Kidney glomerular epithelial cell (primary cell): ENCODE data around the gene SSR4.
"Not testable (repeated sequence)": the region's sequence is repeated elsewhere in the genome, so short reads cannot be mapped to it uniquely, and the experiment has no call there.

ENCODE experiments used
- DNase-seq: peaks from one replicate; lab custom pipeline; 2025; lab: John Stamatoyannopoulos, UW

The SSR4 gene

DNA sequence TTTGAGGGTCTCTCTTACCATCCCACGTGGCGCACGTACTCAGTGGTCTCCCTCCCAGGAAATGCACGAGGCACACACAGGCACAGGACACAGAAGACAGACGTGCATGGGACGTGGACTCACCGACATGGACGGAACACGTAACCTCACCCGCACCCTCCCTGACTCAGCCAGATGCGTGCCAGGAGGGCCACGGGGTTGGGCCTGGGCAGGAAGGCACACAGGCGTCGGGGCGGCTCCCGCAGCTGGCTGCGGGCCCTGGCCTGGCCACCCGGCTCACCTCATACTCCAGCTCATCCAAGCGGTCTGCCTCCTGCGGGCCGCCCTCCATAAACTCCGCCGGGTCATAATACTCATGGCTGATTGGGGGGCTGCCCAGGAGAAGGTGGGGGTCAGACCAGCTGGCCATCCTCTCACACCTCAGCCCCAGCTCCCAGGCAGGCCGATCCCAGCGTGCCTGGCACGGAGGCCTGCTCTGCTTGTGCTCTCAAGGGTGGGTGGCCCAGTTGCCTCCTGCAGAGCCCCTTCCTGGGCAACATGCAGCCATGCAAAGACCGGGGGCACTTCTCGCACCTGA is 12.6 kb downstream of the SSR4 start:
- no peak for DNase-seq

DNA sequence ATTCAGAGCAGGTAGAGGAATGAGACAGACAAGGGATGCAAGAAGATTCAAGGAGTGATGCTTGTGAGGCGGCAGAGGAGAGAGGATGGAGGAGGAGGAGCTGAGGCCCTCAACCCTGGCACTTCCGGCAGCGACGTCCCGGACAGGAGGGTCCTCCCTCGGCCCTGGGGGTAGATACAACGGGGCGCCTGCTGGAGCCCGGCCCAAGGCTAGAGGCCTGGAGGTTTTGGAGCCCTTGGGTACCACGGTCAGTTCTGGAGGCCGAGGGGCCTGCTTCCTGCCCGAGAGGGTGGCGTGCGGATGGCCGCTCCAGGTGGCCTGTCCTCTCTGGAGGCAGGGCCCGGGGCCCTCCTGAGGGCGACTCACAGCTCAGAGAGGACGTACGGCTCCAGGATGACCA is 13.5 kb downstream of the SSR4 start:
- no peak for DNase-seq

DNA sequence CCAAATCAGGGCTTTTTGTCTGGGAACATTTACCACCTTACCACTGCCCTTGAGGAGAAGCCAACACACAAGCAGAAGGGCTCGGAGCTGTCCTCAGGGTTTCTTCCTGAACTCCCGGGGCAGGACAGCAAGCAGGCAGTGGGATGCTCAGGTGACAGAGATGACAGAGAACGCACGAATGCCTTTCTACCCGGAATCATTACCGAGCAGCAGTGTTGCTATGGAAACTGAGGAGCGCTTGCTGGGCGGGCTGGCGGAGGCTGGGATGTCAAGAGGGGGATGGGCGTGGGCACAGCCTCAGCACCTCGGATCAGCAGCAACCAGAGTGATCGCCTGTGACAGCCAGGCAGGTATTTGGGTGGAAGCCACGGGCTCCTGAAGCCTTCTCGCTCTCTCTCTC is 17.8 kb downstream of the SSR4 start:
- DNase-seq: no peak

DNA sequence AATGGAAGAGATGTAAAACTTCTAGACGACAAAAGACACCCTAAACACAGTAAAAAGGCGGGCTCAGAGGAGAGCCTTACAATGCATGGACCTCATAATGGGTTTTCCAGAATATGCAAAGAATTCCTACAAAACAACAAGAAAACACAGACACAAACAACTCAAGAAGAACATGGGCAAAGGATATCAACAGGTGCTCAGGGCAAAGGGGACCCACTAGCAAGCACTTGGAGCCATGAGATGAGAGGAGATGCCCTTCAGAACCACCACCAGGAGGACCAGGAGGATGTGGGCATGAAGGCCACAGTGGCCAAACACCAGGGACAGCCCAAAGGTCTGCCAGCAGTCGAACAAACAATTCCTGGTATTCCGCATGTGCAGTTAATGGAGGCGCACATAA is 18.7 kb downstream of the SSR4 start:
- DNase-seq: no peak

DNA sequence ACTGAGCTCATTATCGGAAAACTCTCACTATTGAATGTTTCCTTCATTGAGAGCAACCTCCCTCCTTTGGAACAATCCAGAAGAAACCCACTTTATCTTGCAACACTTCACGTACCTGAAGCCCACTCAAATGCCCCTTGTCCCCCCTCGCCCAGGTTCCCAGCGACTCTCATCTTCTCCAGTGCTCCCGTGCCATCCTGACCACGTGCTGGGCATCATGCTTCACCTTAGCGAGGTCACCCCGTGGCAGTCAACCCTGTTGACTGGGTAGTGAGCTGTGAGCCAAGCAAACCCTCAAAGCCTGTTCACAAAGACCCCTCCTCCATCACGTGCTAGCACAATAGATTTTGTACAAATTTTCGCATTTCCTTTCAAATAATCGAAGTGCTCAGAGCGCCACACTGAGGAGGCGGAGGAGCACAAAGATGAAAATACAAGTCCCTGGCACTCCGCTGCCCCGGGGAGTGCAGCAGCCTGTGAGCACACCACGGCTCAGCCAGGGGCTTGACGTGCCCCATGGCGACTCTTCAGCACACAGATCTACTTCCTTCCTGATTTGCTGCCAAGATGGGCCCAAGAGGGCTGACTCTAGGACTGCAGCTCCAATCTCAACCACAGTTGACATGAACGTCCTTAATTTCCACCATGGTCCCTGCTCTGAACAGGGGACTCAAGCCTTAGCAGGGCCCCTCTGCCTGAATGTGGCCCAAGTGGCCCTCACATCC is 20.3 kb downstream of the SSR4 start:
- DNase-seq: no peak

DNA sequence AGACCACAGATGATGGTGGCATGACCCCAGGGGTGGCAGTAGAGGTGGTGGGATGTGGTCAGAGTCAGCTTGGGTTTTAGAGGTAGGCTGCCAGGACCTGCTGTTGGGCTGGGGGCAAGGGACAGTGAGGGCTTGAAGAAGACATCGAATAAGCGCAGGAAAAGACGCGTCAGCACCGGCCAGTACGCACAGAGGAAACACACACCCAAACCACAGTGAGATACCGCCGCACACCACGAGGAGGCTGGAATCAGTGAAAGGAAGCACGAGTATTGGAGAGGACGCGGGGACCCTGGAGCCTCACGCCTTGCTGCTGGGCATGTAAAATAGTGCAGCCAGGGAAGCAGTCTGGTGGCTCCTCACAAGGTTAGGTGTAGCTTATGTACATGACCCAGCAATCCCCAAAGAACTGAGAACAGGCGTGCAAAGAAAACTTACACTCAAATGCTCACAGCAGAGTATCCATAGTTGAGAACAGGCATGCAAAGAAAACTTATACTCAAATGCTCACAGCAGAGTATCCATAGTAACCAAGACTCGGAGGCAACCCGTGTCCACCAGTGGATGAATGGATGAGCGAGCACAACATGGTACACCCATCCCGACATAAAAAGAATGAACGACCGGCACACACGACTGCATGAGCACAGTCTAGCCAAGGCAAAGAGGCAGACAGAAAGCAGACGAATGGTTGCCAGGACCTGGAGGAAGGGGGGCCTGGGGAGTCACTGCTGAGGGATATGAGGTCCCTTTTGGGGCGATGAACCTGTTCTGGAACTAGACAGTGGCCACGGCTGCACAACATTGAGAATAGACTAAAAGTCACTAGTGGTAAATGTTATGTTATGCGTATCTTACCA is 22.6 kb downstream of the SSR4 start:
- no peak for DNase-seq

DNA sequence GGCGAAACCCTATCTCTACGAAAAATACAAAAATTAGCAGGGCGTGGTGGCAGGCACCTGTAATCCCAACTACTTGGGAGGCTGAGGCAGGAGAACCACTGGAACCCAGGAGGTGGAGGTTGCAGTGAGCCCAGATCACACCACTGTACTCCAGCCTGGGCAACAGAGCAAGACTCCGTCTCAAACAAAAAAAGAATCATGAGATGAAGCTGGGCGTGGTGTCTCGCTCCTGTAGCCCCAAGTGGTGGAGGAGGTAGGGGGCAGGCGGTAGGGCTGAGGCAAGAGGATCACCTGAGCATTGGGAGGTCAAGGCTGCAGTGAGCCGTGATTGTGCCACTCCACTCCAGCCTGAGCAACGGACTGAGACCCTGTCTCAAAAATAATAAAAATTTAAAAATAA is 23.6 kb downstream of the SSR4 start:
- not testable (repeated sequence) for DNase-seq

DNA sequence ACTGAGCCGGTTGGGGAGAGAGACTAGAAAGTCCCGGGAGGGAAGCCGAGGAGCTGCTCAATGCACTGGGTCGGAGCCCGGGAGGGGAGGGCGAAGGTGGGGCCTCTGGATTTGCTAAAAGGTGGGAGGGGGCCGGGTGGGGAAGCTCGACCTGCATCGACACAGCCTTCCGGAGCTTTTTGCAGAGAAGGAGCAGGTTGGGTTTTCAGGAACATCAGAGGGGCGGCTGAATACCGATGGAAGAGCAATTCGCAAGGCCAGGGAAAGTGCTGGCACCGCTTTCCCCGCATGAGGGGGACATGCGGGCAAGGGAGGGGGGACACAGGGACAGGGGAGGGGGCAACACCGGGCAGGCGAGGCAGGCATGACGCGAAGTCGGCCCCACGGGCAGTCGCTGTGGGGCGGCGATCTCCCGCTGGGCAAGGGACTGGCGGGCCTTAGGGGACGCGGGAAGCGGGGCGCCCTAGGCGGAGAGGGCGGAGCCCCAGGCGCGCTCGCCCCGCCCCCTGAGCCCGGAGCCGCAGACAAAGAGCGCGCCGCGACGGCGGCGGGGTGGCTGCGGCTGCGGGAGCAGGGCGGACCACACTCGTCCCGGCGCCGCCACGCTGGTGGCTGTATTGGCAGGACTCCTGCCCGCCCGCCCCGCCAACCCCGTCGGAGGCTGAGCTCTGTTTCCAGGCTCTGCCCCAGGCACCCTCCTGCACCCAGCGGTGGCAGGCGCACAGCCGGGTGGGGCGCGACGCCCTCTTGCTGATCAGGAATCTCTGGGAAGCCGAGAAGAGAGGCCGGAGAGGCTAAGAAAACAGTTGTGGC is 24.3 kb downstream of the SSR4 start:
- DNase-seq: no peak

DNA sequence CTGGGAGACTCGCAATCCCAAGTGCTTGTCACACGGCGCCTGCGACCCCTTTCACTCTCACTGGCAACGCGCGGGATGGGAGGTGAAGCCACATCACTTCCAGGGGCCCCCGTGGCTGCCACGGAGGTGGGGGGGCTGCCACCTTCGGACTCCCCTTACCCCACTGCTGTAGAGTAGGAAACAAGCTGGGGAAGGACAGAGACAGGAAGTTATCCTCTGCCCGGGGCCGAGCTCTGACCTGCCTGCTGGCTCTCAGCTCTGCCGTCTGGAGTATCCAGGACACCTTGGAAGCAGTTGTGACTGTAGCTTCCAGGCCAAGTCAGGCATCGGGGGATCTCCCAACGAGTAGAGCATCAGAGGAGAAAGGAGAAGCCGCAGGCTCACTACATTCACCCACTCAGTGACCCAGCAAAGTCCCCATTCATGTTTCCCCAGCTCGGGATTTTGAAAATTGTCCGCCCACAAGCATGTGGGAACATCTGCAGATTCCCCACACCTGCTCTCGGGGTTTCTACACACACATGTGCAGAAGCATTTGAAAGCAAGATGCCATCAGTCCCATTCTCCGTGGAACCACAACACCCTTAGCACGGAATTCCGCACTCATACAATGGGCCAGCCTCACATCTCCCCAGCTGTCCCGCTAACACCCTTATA is 25.0 kb downstream of the SSR4 start:
- no peak for DNase-seq

DNA sequence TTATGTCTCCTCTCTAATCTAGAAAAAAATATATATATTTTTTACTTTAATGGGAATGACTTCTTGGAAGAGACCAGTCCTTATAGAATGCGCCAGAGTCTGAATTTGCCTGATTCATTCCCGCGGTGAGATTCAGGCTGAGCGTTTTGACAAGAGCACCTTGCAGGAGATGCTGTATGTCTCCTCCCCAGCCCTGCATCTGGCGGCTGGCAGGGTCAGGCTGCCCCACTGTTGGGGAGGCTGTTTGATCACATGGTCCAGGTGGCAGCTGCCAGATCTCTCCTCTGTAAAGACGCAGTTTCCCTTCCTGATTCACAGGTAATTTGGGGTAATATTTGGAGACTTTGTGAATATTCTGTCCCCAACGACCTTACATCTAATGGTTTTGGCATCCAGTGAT is 26.1 kb downstream of the SSR4 start:
- DNase-seq: no peak

DNA sequence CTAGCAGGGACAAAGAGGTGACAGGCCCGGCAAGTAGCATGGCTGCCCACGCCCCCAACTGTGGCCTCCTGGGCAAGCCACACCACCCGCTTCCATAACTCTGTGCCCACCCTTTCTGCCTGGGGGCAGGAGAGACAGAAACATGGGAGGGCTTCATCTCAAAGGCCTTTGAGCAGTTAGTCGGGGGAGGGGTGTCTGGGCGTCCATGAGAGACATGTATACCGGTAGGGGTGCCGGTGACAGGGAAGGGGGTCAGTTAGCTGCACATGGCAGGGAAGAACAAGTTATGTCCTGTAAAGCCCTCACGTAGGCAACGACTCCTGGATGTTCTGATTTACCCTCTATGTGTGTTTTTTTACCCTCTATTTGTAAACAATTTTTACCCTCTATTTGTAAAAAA is 26.6 kb downstream of the SSR4 start:
- no peak for DNase-seq

DNA sequence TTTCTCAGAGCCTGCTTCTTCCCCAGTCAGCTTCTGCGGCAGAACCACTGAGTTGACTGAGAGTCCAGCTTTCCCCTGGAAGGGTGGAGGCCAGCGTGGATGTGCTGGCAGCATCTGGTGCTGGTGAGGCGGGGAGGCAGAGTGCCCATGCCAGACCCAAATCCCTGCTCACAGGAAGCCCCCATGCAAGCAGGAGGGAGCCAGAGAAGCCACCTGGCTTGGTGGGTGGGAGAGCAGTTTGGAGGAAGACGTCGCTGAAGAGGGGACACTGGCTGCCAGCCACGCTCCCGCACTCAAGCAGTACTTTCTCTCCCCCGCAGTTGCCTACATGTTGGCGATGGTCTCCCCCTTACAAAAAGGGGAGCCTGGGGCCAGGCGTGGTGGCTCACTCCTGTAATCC is 29.9 kb downstream of the SSR4 start:
- no peak for DNase-seq

DNA sequence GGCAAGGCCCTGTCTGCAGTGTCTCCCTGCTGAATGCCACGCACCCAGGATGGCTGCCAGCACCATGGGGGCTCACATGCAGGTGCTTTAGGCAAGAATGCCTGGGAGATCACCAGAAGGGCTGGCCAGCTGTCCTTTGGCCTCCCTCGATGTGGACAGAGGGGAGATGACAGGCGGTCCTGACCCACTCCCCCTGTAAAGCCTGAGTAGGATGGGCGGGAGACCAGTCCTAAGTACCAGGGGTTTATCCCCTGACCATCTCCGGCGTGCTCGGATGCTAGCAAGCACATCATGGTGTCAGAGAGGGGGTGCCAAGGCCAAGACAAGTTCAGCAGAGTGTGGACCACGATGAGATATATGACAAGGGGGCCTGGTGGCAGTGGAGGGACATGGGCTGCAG is 30.6 kb downstream of the SSR4 start:
- no peak for DNase-seq

DNA sequence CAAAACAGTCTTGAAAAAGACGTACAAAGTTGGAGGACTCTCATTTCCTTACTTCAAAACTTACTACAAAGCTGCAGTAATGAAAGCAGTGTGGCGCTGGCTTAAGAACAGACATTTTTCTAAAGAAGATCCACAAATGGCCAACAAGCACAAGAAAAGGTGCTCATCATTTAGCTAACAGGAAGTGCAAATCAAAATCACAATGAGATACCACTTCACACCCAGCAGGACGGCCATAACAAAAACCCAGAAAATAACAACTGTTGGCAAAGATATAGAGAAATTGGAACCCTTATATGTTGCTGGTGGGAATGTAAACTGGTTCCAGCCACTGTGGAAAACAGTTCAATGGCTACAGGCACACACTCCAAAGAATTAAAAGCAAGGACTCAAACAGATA is 32.5 kb downstream of the SSR4 start:
- no peak for DNase-seq

DNA sequence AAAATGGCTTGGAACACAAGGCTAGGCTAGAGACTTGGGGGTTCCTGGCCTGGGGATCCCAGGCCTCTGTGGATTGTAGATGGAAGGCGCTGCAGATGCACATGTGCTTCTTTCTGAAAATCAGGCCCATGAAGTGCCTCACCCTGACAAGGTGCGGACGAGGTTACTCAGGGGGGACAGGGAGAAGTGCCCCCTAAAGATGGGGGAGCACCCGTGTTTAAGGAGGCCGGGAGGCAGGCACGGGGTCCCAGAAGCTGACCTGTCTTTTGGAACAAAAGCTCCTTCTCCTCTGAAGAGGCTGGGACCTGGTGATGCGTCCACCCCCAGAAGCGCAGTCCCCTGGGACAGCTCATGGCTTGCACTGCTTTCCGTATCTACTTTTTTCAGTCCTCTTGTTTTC is 33.4 kb downstream of the SSR4 start:
- no peak for DNase-seq

DNA sequence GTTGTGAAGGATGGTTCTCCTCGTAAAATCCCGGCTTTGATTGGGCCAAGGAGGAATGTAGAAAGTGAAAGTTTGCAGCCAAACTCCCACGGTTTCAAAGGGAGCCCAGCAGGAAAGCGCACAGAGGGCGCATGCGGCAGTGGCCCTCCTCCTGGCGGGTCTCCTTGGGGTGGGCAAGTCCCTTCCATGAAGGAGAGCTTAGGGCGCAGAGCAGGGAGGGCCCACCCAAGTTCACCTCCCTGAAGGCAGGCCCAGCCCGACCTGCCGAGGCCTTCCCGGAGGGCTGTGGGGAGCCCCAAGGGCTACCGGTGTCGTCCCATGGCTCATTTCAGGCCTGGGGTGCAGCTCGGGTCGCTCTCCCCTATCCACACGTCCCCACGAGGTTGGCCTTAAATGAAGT is 33.8 kb downstream of the SSR4 start:
- no peak for DNase-seq

DNA sequence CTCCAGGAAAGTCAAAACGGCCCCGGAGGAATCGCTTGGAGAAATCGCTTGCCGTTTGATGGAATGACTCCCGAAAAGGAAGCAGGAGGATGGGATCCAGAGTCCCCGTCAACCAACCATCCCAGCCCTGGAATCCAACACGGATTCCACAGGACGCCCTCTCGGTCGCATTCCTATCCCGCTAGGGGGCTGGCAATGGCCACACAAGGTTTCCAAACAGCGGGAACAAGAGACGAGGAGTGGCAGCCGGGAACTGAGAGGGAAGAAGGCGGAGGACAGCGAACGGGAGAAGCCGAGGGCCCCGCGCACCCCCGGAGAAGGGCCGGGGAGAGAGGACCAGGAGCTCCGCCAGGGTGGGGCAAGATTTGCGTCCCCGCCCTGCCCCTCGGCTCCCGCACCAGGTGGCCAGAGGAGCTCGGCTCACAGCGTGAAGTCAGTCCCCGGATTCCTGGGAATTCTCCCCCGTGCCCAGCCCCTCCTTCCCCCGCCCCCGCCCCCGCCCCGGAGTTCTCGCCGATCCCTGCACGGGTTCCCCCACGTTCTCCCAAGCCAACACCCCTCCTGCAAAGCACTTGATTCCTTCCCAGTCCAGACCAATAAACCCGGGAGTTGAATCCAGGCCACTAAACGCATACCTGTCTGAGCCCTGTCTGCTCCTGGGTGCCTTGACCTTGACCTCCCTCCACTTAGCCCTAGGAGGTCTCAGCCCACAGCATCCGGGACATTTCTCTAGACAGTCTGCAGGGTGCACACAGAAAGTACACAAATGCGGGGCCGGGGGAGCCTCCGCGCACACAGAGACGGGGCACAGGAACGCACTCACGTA is 34.5 kb downstream of the SSR4 start:
- DNase-seq: no peak

DNA sequence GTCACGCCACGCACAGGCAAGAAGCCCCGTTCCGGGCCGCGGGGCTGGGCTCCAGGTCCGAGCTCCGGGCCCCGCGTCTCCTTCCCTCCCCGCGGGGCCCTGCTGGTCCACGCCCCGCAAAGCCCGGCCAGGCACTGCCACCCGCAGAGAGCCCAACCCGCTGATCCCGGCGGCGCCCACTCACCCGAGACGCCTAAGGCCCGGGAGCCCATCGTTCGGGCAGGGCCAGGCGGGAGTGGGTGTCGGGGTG is 35.0 kb downstream of the SSR4 start:
- no peak for DNase-seq

DNA sequence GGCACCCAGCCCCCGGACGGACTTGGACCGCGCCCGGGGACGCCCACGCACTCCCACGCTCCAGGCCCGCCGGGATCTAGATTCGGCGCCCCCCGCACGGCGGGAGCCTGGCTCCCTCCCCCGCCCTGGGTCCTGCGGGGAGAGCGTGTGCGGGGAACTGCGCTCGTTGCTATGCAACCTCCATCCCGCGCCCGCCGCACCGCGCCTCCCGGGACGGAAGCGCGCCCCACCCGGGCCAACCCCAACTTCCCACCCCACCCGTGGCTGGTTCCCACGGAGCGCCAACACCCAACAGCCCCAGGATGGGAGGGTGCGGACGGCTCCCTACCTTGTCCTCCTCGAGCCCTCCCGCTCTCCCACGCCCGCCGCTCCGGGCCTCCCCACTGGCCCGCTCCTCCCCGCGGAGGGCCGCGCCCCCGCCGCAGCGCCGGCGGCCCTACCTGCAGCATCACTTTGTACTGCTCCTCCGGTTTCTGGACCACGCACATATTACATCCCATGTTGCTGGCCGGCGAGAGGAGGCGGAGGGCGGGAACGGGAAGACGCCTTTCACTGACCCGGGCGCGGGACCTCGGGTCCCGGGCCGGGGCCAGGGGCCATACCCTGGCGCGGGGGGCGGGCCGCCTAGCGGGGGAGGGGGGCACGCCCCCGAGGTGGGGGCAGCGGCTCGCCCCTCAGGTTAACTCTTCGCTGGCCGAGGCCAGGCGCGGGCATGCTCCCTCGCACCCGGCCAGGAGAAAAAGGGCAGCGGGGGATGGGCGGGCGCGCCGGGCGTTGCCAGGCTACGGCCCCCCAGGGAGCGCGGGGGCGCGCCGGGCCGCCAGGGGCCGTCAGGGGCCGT is 35.6 kb downstream of the SSR4 start, which contains the start of gene PDZD4:
TSS of gene PDZD4 (minus strand) at position 746 of the 841 bp plus-strand sequence. CDS start at position 500, 246 bp downstream.
- no peak for DNase-seq
